Measurements from ENCODE around the gene NEK11. TPM values are rescaled to one million over a fixed set of nuclear protein-coding genes. Genes with fewer than 3 reads are reported as not detected.

Gene NEK11
- total RNA-seq, 2 donors from 2014 or later, result 0.20 to 6.0 TPM

GRCh38 chr3:131033480-131034080, 6.9 kb downstream of the NEK11 start:
- DNase-seq, result no peak
- TF ChIP-seq CTCF (conservative IDR thresholded peaks at IDR 0.05), result peak; percentile 87
- Mint-ChIP-seq H3K4me1 (peaks cover 7% of the 10 kb centered on the region), H3K4me3 (no peak overlapping the region), H3K36me3 (ENCODE audit: low read depth) (peaks cover 8% of the 10 kb centered on the region), H3K27me3 (ENCODE audit: insufficient read depth) (peaks cover 2% of the 10 kb centered on the region), H3K9me3 (no peaks in the 10 kb centered on the region), H3K27ac (no peak overlapping the region)
- 11 to 23% methylated on average over 1 of the region's 1 CpG for WGBS, 2 experiments (ENCODE audit: insufficient coverage in 1 of 2, insufficient read length in 1 of 2)
- Histone ChIP-seq H3K27ac (ENCODE audit: low read depth, low read length) (no peak overlapping the region), H3K4me3 (ENCODE audit: low read length) (no peak overlapping the region), H3K9ac (ENCODE audit: extremely low read depth, low read length, poor library complexity, severe bottlenecking) (no peak overlapping the region), H3K27me3 (ENCODE audit: control insufficient read depth, insufficient read depth, low read length, poor library complexity, severe bottlenecking) (no peaks in the 10 kb centered on the region), H3K9me3 (ENCODE audit: control insufficient read depth, low read length) (no peaks in the 10 kb centered on the region), H3K36me3 (ENCODE audit: control insufficient read depth, insufficient read depth, low read length) (no peaks in the 10 kb centered on the region), H3K4me1 (ENCODE audit: control insufficient read depth, insufficient read depth, low read length) (no peaks in the 10 kb centered on the region)

- no peaks in the 10 kb centered on the region for H3K27me3 Mint-ChIP-seq (ENCODE audit: insufficient read depth)
- no peak overlapping the region for H3K4me3 ChIP-seq (ENCODE audit: low read length)
- H3K27me3 ChIP-seq (ENCODE audit: control insufficient read depth, insufficient read depth, low read length, poor library complexity, severe bottlenecking), result no peaks in the 10 kb centered on the region
- no peak overlapping the region for H3K27ac ChIP-seq (ENCODE audit: low read depth, low read length)
- no peak overlapping the region for H3K4me3 Mint-ChIP-seq
- no peaks in the 10 kb centered on the region for H3K4me1 Mint-ChIP-seq
- no peaks in the 10 kb centered on the region for H3K4me1 ChIP-seq (ENCODE audit: control insufficient read depth, insufficient read depth, low read length)
- H3K9me3 Mint-ChIP-seq, result no peaks in the 10 kb centered on the region
- H3K36me3 ChIP-seq (ENCODE audit: control insufficient read depth, insufficient read depth, low read length), result no peaks in the 10 kb centered on the region
- no peak overlapping the region for H3K9ac ChIP-seq (ENCODE audit: extremely low read depth, low read length, poor library complexity, severe bottlenecking)
- H3K27ac Mint-ChIP-seq, result no peak overlapping the region
- no peak for DNase-seq
- H3K36me3 Mint-ChIP-seq (ENCODE audit: low read depth), result peaks cover 4% of the 10 kb centered on the region
- no peak for TF ChIP-seq CTCF (conservative IDR thresholded peaks at IDR 0.05)
- 78 to 100% methylated on average over 1 of the region's 1 CpG for WGBS, 2 experiments (ENCODE audit: insufficient coverage in 1 of 2, insufficient read length in 1 of 2)
- no peaks in the 10 kb centered on the region for H3K9me3 ChIP-seq (ENCODE audit: control insufficient read depth, low read length)
Observed at GRCh38 chr3:131036200-131036816, 9.6 kb downstream of the NEK11 start.

DNA sequence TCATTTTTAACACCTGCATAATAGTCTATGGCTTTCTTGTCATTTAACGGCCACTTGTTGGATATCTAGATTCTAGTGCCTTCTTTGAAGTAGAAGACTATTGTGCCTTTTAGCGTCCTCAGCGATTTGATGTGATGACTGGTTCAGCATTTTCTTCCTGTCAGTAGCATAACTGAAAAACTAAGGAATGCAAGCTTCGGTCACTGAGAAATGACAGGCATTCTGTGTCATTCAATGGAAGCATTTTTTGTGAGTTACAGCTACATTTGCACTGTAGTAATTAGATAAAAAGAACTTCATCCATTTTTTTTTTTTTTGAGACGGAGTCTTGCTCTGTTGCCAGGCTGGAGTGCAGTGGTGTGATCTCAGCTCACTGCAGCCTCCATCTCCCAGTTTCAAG, 10.3 kb downstream of the NEK11 start:
- Histone ChIP-seq H3K36me3 (ENCODE audit: control insufficient read depth, insufficient read depth, low read length) (no peaks in the 10 kb centered on the region), H3K9me3 (ENCODE audit: control insufficient read depth, low read length) (no peaks in the 10 kb centered on the region), H3K9ac (ENCODE audit: extremely low read depth, low read length, poor library complexity, severe bottlenecking) (no peak overlapping the region), H3K27me3 (ENCODE audit: control insufficient read depth, insufficient read depth, low read length, poor library complexity, severe bottlenecking) (no peaks in the 10 kb centered on the region), H3K4me3 (ENCODE audit: low read length) (no peak overlapping the region), H3K27ac (ENCODE audit: low read depth, low read length) (no peak overlapping the region), H3K4me1 (ENCODE audit: control insufficient read depth, insufficient read depth, low read length) (no peaks in the 10 kb centered on the region)
- H3K27me3 Mint-ChIP-seq (ENCODE audit: insufficient read depth), result no peaks in the 10 kb centered on the region
- peaks cover 5% of the 10 kb centered on the region for H3K36me3 Mint-ChIP-seq (ENCODE audit: low read depth)
- H3K4me1 Mint-ChIP-seq, result no peaks in the 10 kb centered on the region
- H3K27ac Mint-ChIP-seq, result no peak overlapping the region
- H3K9me3 Mint-ChIP-seq, result peaks cover 2% of the 10 kb centered on the region
- DNase-seq, result no peak
- H3K4me3 Mint-ChIP-seq, result no peak overlapping the region
- no peak for TF ChIP-seq CTCF (conservative IDR thresholded peaks at IDR 0.05)
- WGBS, 2 experiments (ENCODE audit: insufficient coverage in 1 of 2, insufficient read length in 1 of 2), result 82 to 85% methylated on average over 4 to 5 of the region's 5 CpGs
